HG02588 (cell line): ENCODE data around the gene ZNG1C.
"Not testable (repeated sequence)": the region's sequence is repeated elsewhere in the genome, so short reads cannot be mapped to it uniquely, and the experiment has no call there.

Source experiments
- ATAC-seq: cut with Tn5 transposase; IDR thresholded peaks from one replicate; pipeline ENCODE4 v1.9.1; 2021; ENCODE audit warnings: mild to moderate bottlenecking, moderate library complexity; ENCODE audit not compliant: unreplicated experiment

The ZNG1C gene

DNA sequence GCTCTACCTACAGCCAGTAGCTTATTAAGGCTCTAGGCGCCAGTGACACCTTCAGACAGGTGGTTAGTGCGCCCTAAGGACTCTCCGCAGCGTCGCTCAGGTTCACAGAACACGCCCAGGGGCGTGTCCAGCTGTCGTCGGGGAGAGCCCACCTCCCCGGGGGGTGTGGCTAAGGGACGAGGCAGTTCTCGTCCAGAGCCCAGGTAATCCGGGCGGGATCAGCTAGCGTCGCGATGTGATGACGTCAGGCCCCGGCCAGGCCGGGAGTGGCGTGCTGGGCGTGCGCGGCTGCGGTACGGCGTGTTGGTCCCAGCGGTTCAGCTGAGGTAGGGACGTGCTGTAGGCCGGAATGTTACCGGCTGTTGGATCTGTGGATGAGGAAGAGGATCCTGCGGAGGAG is at the start of gene ZNG1C:
ZNG1C (plus strand) TSS at position 301 of the 400 bp plus-strand sequence; CDS start at position 350, 49 bp downstream.
- not testable (repeated sequence) for ATAC-seq

DNA sequence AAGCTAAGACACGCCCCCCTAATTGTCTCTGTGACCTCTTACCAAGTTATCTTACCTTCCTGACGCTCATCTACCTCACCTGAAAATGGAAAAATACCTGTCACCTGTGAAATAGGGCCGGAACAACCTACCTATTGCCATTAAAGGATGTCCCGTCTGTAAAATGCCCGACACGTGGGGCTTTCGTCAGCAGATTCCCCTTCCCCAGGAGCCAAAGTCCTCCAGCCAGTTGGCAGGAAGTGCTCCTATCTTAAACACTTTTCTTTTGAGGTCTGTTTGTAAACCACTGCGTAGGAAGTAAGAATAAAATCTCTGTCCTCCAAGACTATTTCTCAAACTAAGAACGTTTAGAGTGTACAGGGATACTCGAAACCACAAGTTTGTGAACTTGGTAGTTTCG is 654 bp downstream of the ZNG1C start:
- not testable (repeated sequence) for ATAC-seq

DNA sequence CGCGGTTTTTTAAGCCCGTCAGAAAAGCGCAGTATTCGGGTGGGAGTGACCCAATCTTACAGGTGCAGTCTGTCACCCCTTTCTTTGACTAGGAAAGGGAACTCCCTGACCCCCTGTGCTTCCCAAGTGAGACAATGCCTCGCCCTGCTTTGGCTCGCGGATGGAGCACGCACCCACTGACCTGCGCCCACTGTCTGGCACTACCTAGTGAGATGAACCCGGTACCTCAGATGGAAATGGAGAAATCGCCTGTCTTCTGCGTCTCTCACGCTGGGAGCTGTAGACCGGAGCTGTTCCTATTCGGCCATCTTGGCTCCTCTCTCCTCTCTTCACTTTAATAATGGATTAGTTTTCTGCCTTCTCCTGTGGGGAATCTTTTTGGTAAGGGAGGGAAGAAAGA is 39.3 kb downstream of the ZNG1C start:
- not testable (repeated sequence) for ATAC-seq

DNA sequence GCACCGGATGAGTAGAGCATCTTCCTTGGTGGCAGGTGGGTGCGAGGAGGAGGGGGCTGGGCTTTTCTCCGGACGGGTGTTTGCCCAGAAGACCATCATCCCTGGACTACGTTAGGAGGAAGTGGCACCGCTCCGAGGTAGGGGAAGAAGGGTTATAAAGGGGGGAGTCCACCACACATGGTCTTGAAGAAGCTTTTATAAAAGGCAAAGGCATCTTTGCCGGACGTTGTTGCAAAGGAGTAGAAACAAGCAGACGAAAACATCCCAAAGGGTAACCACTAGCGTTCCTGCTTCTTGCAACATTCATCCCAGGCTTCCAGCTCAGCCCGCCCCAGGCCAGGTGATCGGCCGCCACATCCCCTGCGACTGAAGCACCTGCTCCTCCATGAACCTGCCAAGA is 60.8 kb downstream of the ZNG1C start, which contains the start of gene FOXD4L3:
FOXD4L3 (plus strand) TSS at position 301 of the 400 bp plus-strand sequence; CDS start at position 386, 85 bp downstream.
- ATAC-seq, result not testable (repeated sequence)

DNA sequence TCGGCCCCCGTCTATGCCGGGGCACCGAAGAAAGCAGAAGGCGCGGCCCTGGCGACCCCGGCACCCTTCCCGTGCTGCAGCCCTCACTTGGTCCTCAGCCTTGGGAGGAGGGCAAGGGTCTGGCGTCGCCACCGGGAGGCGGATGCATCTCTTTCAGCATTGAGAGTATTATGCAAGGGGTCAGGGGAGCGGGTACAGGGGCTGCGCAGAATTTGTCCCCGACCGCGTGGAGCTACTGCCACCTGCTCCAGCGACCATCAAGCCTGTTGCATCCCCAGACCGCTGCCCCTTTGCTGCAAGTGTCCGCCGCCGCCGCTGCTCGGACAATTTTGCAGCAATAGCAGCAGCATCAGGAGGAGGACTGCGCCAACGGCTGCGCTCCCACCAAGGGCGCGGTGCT is 62.0 kb downstream of the ZNG1C start:
- ATAC-seq, result not testable (repeated sequence)

DNA sequence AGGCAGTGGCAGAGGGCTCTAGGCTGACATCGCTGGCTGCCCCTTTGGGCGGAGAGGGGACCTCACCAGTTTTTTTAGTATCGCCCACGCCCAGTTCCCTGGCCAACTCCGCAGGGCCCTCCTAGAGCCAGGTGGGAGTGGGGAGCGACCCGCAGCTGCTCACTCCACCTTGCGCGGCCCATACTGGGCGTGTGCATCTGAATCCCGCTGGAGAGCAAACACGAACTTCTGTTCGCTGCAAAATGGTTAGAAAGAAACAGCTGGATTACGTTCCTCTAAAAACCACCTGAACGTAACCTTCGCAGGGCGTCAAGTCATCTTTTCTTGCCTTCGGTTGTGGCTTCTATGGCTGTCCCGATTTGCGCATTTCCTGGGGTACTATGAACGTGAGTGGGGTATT is 62.4 kb downstream of the ZNG1C start:
- not testable (repeated sequence) for ATAC-seq

DNA sequence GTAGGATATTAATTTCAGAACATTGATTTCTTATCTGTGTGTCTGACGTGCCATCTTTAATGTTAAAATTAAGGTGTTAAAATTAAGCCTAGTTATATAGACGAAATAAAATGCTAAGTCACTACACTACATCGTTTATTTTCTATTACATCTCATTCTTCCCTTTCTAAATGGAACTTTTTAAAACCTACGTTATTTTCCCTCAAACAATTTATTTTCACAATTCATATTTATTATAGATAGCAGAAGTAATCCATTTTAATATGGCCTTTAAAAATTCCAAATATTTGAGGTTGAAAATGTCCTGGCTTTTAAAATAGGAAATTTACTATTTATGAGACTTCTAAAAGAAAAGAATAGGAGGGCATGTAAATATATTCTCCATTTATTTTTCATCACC is 63.0 kb downstream of the ZNG1C start:
- not testable (repeated sequence) for ATAC-seq

DNA sequence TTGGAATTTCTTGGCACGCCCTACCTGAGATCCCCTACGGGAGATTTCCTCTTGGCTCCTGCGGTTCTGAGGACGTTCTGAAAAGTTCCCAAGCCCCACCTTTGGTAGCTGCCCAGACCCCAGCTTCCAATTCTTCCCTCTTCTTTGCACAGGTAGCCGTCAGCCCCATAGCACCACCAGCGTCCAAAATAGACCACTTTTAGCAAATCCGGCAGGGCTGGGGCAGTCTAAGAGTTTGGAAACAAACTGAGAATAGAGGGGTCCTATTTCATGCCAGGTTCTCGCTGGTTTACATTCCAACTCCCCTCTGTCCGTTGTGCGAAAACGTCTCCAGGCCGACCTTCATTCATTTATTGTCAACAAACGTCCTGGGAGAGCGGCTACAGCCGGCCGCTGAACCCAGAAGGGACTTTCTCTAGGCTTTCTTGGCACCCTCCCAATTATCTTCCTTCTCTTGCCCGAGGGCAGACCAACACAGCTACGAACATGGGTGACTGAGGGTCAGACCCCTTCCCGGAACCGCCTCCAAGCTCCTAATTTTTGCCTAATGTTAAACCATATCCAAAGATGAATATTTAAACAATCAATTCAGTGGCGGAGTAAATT is 64.0 kb downstream of the ZNG1C start:
- not testable (repeated sequence) for ATAC-seq

DNA sequence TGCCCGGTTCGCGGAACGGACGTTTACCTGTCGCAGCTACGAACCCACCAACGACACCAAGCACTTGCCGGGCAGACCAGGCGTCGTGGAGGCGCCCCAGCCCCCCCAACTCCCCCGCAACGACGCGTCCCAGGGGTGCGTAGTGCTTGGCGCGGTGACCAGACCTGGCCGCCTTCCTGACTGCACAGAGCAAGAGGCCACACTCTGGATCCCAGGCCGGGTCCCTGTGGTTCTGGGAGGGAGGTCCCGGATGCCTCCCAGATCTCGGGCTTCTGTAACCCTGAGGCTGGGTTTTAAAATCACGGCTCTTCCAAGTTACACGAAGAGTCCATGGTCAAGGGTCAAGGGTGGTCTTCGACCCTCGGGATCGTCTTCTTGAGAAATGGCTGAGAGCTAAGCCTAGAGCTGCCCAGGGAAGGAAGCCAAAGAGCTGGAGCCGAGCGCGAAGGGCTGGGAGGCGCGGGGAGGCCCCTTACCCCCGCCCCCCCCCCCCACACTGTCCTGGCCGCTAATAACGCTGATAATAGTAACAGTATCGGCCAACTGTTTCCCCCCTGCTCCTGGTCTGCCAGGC is 64.7 kb downstream of the ZNG1C start:
- not testable (repeated sequence) for ATAC-seq

DNA sequence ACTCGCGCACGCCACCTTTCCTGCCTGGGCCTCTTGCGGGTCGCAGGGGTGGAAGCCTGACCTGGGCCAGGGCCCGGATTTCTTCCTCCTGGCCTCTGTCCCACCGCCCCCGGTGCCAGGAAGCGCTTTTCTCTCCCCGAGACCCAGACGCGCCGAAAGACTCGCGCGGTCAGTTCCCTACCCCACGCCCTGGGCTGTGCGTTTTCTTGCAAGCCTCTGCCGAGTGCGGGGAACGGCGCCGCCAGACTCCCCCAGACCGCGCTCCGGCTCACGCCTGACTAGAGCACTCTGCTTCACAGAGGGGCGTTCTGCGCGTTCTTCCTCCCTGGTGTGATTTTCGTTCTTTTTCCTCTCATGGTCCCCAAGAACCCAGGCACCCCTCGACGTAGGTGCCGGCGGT is 65.3 kb downstream of the ZNG1C start:
- ATAC-seq, result not testable (repeated sequence)

DNA sequence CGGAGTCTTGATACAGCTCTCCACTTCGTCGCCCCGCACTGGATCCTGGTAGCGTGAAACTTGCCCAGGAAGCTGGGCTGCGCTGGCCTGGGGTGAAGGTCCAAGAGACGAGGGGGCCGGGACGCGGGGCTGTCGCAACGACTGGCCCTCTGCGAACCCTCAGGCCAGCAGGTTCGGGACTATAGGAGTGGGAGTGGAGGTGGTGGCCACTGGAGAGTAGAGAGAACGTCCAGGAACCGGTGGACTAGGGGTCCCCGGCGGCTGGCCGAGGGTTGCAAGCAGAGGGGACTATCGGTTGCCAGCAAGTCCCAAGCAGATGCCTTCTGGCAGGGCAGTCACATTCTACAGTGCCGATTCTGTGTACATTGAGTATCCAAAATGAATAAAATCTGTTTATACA is 65.9 kb downstream of the ZNG1C start:
- not testable (repeated sequence) for ATAC-seq

DNA sequence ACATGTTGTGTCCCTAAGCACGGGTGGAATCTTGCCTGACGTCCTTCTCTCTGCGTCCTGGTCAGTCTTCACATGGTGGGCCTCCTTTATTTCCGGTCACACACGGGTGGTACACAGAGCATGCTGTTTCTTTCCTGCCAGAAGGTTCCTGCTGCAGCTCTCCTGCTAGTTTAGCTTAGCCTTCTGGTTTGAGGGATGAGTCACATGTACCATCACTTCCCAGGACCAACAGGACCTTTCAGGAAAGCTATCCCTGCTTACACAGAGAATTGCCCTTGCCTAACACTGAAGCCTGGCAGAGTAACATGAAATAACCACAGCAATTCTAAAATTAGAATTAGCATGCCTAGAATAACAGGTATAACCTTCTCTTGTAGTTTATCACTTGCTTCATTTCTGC is 69.4 kb downstream of the ZNG1C start:
- not testable (repeated sequence) for ATAC-seq

DNA sequence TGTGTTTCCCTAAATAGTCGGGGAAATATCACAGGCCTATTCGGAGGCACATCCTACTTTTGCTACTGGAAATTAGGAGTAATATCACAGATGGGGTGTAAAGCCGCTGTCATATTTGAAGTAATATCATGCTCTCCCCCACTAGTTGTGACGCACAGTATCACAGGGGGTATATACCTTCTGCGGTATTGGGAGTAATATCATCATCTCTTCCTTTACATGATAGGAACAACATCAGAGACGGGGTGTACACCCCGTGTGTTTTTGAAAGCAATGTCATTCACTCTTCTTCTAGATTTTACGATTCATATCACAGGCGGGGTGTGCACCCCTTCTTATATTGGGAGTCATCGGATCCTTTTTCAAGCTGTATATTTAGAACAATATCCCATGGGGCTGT is 76.4 kb downstream of the ZNG1C start:
- ATAC-seq, result not testable (repeated sequence)

DNA sequence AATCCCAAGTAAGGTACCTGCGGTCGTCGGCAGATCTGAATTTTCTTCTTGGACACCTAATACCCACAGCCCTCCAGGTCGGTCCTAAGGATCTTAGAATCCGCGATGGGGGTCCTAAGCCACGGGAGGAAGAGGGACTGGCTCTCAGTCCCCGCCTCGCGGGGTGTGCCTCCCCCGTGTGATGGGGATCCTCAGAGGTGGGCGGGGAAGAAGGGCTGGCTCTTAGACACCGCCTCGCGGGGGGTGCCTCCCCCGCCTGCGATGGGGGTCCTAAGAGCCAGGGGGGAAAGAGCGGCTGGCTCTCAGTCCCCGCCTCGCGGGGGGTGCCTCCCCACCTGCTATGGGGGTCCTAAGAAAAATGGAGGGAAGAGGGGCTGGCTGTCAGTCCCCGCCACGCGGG is 82.0 kb downstream of the ZNG1C start:
- ATAC-seq, result not testable (repeated sequence)

DNA sequence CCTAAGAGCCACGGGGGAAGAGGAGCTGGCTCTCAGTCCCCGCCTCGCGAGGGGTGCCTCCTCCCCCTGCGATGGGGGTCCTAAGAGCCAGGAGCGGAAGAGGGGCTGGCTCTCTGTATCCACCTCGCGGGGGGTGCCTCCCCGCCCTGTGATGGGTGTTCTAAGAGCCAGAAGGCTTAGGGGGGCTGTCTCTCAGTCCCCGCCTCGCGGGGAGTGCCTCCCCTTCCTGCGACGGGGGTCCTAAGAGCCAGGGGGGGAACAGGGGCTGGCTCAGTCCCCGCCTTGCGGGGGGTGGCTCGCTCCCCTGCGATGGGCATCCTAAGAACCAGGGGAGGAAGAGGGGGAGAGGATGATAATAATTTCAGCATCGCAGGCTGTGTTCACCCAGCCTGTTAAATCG is 82.7 kb downstream of the ZNG1C start:
- not testable (repeated sequence) for ATAC-seq

DNA sequence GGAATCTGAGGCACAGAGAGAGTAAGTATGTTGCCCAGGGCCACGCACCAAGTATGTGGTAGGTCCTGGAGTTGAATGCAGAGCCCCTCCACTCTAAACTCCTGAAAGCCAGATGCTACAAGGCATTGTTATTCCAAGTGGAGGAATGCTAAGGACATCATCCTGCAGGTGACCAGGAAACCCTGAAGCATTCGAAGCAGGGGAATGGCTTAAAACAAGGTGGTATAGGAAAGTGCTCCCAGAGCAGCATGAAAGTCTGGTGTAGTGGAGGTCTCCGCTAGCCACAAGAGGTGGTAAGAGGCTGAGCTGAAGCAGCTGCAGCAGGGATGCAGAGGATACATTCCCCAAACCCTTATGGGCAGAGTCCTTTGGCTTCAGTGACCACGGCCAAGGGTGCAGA is 87.3 kb downstream of the ZNG1C start:
- ATAC-seq, result not testable (repeated sequence)

DNA sequence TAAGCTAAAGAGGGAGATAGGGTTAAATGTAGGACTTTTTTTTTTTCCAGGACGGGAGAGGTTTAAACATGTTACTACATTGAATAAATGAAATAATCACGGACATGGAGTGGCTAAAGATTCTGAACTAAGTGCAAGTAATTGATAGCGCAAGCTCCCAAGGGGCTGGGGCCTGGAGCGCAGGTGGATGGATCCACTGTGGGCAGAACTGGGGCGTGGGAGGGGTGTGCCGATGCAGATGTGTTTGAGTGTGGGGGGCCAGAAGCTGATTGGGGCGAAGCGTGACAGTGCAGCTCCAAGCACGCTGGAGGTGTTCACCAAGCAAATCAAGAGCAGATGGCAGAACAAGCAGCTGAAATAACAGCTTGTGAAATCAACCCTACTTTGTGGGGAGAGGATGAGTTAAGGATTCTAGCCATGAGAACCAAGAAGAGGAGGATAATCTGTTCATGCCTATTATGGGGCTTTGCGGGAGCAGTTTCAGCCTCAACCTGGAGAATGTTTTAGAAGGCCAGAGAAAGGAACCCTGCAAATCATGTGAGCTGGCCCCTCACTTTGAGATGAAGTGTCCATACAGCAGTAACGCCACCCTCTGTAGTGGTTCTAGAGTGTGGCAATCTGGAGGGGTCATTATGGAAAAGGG is 88.9 kb downstream of the ZNG1C start:
- ATAC-seq, result not testable (repeated sequence)

DNA sequence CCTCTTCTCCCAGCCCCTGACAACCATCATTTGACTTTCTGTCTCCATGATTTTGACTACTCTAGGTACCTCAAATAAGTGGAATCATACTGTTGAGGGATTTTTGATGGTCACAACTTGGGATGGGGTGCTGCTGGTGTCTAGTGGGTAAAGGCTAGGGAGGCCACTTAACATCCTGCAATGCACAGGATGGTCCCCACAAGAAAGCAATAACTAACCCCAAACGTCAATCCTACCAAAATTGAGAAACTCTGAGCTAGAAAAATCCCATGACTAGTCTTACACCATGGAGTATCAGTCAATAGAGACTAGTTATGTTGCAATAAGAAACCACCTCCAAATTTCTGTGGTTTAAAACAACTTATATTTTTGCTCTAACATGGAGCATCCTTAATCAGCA is 90.3 kb downstream of the ZNG1C start:
- not testable (repeated sequence) for ATAC-seq

DNA sequence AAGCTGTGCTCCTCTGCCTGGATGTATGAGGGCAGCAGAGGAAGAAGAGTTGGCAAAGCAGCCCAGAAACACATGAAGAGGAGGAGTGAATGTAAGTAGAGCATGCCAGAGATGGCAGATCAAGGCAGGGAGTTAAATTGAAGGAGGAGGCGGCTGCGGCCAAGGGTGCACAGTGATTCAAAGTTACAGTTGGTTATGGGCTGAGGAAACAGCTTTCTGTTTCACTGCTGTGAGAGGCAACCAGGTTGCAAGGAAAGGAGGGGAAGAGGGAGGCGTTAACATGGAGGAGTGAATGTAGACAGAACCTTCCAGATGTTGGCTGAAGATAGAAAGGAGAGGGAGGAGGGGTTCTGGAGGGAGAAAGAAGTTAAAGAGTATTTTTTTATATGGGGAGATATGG is 94.2 kb downstream of the ZNG1C start:
- not testable (repeated sequence) for ATAC-seq

DNA sequence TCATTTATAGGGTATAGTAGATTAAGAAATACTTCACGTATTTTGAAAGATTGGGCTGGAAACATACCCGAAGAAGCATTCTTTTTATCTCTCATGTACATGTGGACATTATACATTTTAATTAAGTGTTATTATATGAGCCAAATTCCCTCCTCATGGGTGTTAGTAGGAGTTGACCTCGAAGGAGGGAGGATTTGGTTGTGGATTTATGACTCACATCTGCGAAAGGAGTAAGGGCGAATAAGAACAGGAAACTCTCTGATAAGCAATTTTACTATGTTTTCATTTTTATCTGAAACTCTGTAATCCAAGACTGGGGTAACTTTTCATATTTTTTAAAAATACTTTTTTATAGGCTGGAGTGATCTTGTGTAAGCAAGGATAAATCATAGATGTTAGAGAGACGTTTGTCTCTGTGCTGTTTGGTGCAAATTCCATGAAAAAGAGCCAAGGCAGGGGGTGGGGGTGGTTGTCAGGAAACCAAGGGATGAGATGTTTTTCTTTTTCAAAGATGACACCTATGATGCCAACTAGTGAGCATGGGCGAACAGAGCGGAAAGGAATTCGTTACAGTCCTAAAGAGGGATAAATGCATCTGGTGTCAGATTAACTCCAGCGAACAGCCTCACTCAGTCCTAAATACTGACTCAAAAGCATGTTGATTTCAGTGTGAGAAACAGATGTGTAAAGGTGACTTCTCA is 95.0 kb downstream of the ZNG1C start:
- ATAC-seq, result not testable (repeated sequence)

DNA sequence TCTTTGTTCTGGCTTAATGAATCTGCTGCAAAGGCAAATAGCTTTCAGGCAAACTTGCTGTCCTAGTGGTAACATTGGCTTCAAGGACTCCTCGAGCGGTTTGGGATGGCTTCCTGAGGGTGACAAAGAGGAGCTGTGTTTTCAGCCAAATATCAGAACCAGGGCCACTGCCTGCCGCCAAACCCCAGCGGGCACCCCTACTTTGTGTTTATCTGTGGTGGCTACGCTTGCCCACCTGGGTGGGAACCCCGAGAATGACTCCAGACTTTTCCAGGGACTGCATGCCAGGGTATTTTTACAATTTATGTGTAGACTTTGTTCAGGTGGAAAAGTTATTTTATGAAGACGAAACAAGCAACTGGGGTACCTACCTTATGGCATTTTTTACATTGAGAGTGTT is 96.2 kb downstream of the ZNG1C start:
- not testable (repeated sequence) for ATAC-seq
